GM19468 (cell line): ENCODE data around the gene BIRC6.
"Not testable (repeated sequence)": the region's sequence is repeated elsewhere in the genome, so short reads cannot be mapped to it uniquely, and the experiment has no call there.

ENCODE experiments used
- ATAC-seq: cut with Tn5 transposase; IDR thresholded peaks from one replicate; pipeline ENCODE4 v1.9.1; 2021; ENCODE audit warnings: mild to moderate bottlenecking, moderate library complexity, moderate number of reproducible peaks; ENCODE audit not compliant: unreplicated experiment; ENCODE audit errors: extremely low read depth

Gene BIRC6, protein sequence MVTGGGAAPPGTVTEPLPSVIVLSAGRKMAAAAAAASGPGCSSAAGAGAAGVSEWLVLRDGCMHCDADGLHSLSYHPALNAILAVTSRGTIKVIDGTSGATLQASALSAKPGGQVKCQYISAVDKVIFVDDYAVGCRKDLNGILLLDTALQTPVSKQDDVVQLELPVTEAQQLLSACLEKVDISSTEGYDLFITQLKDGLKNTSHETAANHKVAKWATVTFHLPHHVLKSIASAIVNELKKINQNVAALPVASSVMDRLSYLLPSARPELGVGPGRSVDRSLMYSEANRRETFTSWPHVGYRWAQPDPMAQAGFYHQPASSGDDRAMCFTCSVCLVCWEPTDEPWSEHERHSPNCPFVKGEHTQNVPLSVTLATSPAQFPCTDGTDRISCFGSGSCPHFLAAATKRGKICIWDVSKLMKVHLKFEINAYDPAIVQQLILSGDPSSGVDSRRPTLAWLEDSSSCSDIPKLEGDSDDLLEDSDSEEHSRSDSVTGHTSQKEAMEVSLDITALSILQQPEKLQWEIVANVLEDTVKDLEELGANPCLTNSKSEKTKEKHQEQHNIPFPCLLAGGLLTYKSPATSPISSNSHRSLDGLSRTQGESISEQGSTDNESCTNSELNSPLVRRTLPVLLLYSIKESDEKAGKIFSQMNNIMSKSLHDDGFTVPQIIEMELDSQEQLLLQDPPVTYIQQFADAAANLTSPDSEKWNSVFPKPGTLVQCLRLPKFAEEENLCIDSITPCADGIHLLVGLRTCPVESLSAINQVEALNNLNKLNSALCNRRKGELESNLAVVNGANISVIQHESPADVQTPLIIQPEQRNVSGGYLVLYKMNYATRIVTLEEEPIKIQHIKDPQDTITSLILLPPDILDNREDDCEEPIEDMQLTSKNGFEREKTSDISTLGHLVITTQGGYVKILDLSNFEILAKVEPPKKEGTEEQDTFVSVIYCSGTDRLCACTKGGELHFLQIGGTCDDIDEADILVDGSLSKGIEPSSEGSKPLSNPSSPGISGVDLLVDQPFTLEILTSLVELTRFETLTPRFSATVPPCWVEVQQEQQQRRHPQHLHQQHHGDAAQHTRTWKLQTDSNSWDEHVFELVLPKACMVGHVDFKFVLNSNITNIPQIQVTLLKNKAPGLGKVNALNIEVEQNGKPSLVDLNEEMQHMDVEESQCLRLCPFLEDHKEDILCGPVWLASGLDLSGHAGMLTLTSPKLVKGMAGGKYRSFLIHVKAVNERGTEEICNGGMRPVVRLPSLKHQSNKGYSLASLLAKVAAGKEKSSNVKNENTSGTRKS (N-terminal part only)

GRCh38 chr2:32356681-32357317, at the start of gene BIRC6:
BIRC6 (plus strand) TSS chr2:32357023; CDS start chr2:32357162, 139 bp downstream.
- ATAC-seq = peak; percentile 89

DNA sequence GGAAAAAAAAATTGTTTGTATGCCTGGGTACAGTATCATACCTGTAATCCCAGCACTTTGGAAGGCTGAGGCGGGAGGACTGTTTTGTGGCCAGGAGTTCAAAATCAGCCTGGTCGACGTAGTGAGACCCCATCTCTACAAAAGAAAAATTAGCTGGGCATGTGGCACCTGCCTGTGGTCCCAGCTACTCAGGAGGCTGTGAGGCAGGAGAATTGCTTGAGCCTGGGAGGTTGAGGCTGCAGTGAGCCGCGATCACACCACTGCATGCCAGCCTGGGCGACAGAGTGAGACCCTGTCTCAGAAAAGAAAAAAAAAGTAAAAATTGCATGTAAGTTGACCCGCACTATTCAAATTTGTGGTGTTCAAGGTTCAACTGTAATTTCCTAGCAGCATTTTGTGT, 46.2 kb upstream of the BIRC6 start:
- ATAC-seq = no peak

DNA sequence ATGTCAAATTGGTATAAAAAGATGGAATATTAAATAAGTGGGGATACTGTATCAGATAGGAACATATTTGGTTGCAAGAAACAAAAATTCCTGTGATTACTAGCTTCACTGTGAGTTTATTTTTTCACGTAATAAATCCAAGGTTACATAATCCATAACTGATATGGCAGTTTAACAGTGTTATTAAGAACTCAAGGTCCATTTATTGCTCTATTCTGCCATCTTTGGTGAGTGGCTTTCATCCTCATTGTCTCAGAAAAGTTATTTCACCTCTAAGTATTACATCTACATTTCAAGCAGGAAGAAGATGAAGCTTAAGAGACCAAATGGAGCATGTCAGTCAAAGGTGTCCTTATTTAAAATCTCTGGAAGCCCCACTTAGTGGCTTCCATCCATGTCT, 41.9 kb upstream of the BIRC6 start:
- ATAC-seq = no peak

DNA sequence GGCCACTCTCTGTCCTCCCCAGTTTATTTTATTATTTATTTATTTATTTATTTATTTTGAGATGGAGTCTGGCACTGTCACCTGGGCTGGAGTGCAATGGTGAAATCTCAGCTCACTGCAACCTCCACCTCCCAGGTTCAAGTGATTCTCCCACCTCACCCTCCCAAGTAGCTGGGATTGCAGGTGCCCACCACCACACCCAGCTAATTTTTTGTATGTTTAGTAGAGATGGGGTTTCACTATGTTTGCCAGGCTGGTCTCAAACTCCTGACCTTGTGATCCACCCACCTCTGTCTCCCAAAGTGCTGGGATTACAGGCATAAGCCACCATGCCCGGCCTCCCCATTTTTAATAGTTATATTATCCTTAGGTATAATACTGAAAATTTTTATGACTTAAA, 28.1 kb upstream of the BIRC6 start:
- not testable (repeated sequence) for ATAC-seq

GRCh38 chr2:32329180-32329980, 27.4 kb upstream of the BIRC6 start:
- not testable (repeated sequence) for ATAC-seq

DNA sequence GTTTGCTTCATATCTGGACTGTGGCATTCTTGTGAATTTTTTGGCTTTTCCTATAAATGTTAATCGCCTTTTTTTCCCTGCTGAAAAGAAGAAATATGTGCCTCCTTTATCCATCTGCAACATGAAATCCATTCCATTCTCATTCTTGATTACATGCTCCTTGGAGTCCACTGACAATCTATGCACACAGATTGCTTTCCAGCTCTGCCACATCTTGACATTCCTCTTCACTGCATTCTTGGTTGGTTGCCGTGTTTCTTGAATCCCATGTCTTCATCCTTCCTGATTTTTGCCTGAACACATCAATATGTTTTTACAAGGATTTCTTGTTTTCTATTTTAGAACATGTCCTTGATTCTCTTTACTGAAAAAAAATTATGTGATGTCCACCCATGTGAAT, 26.7 kb upstream of the BIRC6 start:
- no peak for ATAC-seq

DNA sequence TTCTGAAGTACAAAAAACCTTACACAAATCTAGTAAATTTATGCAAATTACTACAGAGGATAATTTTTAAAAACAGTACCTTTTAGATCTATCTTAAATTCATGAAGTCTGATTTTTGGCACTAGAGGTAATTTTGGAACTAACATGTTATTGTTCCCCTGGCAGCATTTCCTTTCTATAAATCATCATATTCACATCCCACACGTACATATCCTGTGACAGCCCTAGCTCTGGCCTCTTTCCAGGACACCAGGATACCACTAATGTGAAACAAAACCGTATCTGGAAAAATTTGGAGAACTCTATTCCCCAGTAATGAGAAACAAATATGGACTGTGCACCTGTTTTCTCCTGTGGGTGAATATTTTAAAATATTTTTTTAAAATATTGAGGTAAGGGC, 14.0 kb upstream of the BIRC6 start:
- no peak for ATAC-seq

DNA sequence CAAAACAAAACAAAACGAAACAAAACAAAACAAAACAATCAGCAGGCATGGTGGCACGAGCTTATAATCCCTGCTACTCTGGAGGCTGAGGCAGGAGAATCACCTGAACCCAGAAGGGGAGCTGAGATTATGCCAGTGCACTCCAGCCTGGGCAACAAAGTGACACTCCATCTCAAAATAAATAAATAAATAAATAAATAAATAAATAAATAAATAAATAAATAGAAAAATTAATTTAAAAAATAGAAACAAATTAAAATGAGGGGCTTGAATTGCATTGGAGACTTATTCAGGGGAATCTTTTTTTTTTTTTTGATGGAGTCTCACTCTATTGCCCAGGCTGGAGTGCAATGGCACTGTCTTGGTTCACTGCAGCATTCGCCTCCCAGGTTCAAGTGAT, 6.0 kb upstream of the BIRC6 start:
- not testable (repeated sequence) for ATAC-seq

GRCh38 chr2:32355976-32356680, 695 bp upstream of the BIRC6 start:
- no peak for ATAC-seq

GRCh38 chr2:32357318-32358110, 691 bp downstream of the BIRC6 start:
- ATAC-seq = no peak

- no peak for ATAC-seq
Measured at GRCh38 chr2:32358111-32358482, 1.3 kb downstream of the BIRC6 start.

DNA sequence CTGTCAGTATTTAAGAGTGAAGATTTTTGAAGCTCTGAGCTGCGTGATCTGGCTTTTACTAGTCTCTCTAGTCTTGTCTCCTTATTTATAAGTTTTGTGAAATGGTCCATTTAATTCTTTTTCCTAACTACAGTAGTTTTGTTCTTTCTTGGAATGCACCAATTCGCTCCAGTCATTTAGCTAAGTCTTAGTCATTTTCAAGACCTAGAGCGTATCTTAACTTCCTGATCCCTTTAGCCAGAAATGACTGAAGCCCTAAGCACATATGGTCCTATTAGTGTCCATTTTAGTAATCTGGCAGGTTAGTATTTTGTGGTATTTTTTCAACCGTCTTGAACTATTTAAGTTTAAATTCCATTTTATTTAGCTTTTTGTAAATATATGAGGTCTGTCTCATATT, 3.6 kb downstream of the BIRC6 start:
- ATAC-seq = no peak

- not testable (repeated sequence) for ATAC-seq
Measured at GRCh38 chr2:32362997-32363396, 6.2 kb downstream of the BIRC6 start.

DNA sequence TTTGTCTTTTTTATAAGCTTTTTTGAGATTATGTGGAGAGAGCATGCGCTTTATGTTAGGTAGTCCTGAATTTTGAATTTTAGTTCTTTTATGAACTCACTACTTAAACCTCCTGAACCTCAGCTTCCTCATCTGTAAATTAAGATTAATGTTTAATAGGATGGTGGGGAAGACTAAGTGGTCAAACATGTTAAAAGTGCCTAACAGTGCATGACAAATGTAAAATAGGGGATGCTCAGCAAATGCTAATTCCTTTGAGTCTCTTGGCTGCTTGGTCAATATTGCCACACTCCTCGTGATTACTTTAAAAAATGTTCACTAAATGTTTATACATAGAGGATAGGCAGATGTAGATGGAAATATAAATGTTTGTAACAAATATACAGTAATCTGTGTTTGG, 6.8 kb downstream of the BIRC6 start:
- ATAC-seq = peak; percentile 46

- not testable (repeated sequence) for ATAC-seq
Measured at GRCh38 chr2:32364290-32364689, 7.5 kb downstream of the BIRC6 start.

GRCh38 chr2:32365679-32366078, 8.9 kb downstream of the BIRC6 start:
- not testable (repeated sequence) for ATAC-seq

DNA sequence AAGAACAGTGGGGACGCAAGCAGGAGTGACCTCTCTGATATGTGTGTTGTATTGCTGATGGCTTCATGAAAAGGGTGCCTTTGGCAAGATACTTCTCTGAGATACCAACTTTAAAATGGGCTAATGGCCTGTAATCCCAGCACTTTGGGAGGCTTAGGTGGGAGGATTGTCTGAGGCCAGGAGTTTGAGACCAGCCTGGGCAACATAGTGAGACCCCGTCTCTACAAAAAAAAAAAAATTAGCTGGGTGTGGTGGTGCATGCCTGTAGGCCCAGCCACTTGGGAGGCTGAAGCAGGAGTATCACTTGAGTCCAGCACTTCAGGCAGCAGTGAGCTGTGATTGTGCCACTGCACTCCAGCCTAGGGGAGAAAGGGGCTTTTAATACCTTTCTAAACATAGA, 9.8 kb downstream of the BIRC6 start:
- ATAC-seq = no peak

- no peak for ATAC-seq
Measured at GRCh38 chr2:32369222-32369621, 12.4 kb downstream of the BIRC6 start.
